ENCODE data around the gene FAM118B.

Gene FAM118B

DNA sequence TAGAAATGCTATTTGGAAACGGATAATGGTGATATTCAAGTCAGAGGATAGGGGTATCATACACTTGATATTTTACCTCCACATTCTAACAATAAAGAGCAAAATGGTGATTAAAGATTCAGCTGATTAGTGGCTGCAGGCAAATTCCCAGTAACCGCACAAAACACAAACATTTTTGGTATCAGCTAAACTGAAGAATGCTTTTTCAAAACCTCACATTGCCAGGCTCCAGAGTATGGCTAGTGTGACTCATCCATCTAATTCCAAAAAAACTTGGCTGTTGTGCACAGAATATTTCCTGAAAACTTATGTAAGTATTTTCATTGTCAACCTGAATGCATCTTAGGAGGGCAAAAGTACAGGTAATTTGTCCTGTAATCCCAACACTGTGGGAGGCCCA, 46.2 kb downstream of the FAM118B start:
- Histone ChIP-seq H3K4me1 (ENCODE audit: insufficient read depth, low read length) (no peaks in the 10 kb centered on the region), H3K36me3 (ENCODE audit: insufficient read depth, low read length) (peaks cover 13% of the 10 kb centered on the region), H3K9ac (ENCODE audit: low read depth, low read length) (no peak overlapping the region), H3K9me3 (ENCODE audit: control insufficient read depth, insufficient read depth, low read length) (no peaks in the 10 kb centered on the region)

DNA sequence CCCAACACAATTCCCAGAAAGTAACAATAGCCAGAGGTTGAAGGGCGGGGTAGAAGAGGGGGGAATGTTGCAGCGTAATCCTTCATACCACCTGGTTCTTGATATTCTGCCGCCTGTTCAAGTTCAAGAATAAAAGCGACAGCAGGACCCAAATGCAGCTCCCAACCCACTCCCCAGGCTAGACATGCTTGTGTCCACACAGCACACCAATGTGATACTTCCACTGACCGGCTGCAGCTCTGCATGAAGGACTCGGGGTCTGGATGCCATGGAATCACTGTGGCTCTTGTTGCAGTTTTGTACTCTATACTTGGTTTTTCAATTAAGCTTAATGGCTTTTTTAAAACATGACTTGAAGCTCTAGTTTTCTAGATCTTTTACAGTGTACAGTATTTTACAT, 50.6 kb downstream of the FAM118B start:
- Histone ChIP-seq H3K36me3 (ENCODE audit: insufficient read depth, low read length) (peaks cover 43% of the 10 kb centered on the region), H3K9me3 (ENCODE audit: control insufficient read depth, insufficient read depth, low read length) (no peaks in the 10 kb centered on the region), H3K4me1 (ENCODE audit: insufficient read depth, low read length) (no peaks in the 10 kb centered on the region), H3K9ac (ENCODE audit: low read depth, low read length) (no peak overlapping the region)

DNA sequence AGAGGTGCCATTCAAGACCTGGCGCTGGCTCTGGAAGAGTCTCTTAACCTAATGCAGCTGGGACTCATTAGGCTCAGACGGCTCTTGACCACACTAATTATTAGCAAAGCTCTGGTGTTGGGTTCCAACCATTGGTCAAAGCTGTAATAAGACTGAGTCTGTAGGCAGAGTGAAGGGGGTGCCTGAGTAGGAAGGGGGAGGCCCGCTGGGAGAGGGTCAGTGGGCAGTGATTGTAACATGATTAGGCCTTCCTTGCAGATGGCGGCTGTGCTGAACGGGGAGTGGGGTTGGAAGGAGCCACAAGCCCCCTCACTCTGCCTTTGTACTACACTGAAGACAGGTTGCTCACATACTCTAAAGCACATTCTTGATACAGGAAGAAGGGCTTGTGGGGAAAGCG, 51.9 kb downstream of the FAM118B start:
- Histone ChIP-seq H3K9me3 (ENCODE audit: control insufficient read depth, insufficient read depth, low read length) (no peaks in the 10 kb centered on the region), H3K9ac (ENCODE audit: low read depth, low read length) (no peak overlapping the region), H3K4me1 (ENCODE audit: insufficient read depth, low read length) (no peaks in the 10 kb centered on the region), H3K36me3 (ENCODE audit: insufficient read depth, low read length) (peaks cover 44% of the 10 kb centered on the region)

DNA sequence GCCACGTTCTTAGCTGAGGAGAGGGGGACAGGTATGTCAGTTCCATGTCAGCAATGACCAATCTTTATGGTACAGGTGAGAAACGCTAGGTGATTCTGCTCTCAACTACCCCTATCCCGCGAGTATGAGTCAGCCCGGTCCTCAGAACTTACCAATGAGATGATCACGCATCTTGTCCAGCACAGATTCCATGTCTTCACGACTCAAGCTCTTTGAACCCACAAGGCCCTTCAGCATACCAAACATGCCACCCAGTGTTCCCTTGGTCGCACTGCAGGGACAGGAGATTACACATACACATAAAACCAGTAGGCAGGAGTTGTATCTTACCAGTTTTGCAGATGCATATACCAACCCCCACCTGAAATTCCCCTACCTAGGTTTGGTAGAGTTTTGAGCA, 54.2 kb downstream of the FAM118B start:
- peaks cover 4% of the 10 kb centered on the region for H3K4me1 ChIP-seq (ENCODE audit: insufficient read depth, low read length)
- no peak overlapping the region for H3K9ac ChIP-seq (ENCODE audit: low read depth, low read length)
- no peaks in the 10 kb centered on the region for H3K9me3 ChIP-seq (ENCODE audit: control insufficient read depth, insufficient read depth, low read length)
- H3K36me3 ChIP-seq (ENCODE audit: insufficient read depth, low read length): peaks cover 40% of the 10 kb centered on the region

DNA sequence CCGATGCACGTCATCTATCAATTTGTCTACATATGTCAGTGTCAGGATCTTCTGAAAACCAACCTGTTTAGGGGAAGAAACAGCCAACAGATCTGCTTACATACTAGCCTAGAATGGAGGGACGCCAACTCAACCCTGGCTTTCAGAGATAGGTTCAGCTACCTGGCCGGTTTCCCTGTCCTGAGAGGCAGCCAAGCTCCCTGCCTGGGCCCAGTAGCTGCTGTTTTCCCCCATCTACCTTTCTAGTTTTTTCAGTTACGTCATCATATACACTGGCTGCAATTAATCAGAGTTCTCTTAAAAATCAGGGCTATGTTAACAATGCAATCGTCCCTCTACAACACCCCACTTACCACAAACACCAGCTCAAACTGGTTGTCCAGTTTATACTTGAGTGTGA, 56.1 kb downstream of the FAM118B start:
- peaks cover 4% of the 10 kb centered on the region for H3K4me1 ChIP-seq (ENCODE audit: insufficient read depth, low read length)
- no peaks in the 10 kb centered on the region for H3K9me3 ChIP-seq (ENCODE audit: control insufficient read depth, insufficient read depth, low read length)
- peak overlapping the region; percentile 72 for H3K9ac ChIP-seq (ENCODE audit: low read depth, low read length)
- H3K36me3 ChIP-seq (ENCODE audit: insufficient read depth, low read length): peaks cover 40% of the 10 kb centered on the region

DNA sequence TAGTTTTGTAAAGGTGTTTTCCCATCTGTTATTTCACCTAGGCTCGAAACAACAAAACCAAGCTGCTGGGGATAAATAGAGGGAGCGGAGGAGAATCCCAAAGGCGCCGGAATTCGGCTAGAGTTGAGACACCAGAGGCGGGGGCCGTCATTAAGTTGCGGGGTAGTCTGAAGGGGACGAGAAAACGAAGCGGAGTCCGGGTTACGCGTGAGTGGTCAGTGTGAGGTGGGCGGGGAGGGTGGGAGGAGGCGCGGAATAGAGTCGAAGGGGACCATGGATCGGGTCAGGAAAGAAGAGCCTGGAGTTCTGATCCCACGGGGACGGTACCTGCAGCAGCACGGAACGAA, 56.8 kb downstream of the FAM118B start:
- no peaks in the 10 kb centered on the region for H3K9me3 ChIP-seq (ENCODE audit: control insufficient read depth, insufficient read depth, low read length)
- H3K4me1 ChIP-seq (ENCODE audit: insufficient read depth, low read length): peaks cover 4% of the 10 kb centered on the region
- peak overlapping the region; percentile 72 for H3K9ac ChIP-seq (ENCODE audit: low read depth, low read length)
- peaks cover 41% of the 10 kb centered on the region for H3K36me3 ChIP-seq (ENCODE audit: insufficient read depth, low read length)

DNA sequence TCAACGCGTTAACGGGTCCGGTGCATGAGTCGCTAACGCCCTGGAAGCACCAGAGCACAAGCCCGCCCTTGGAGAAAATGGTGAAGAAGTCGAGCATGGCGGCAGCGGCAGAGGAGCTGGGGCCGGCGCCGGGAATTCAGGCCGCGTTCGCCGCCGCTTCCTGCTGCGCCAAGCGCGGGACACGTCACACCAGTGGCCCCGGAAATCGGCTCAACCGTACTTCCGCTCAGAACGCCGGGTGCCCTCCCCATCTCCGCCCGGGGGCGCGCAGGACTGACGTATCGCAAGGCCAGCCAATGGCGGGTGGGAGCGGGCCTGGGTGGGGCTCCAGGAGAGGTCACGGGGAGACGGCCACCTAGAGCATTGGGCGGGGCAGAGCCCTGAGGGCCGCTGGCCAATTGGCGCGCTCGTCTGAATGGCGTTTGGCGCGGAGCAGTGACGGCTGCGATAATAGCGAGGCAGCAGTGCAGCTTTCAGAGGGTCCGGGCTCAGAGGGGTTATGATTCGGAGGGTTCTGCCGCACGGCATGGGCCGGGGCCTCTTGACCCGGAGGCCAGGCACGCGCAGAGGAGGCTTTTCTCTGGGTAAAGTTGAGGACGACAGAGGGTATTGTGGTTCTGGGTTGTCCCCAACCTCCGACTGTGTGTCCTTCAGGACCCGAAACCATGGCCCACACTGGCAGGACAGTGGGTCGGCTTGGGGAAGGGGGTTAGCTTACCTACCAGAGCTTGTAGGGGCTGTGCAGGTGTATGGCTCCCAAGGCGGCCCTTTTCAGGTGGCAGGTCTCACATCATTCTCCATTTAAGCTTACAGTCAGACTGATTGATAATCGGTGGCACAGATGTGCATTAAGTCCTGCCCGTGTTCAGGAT, 57.4 kb downstream of the FAM118B start, which contains the start of the genes FOXRED1 and SRPRA:
Gene FOXRED1, plus strand, starts transcription at position 447 of the 872 bp plus-strand sequence. Its CDS starts 53 bp downstream, at position 500.
Gene SRPRA, minus strand, starts transcription at position 188 of the 872 bp plus-strand sequence. Its CDS starts 91 bp downstream, at position 97.
- peak within 1 kb of the TSS; percentile 94 for H3K9ac ChIP-seq (ENCODE audit: low read depth, low read length)
- peaks cover 36% of the 10 kb centered on the region for H3K36me3 ChIP-seq (ENCODE audit: insufficient read depth, low read length)
- peaks cover 4% of the 10 kb centered on the region for H3K4me1 ChIP-seq (ENCODE audit: insufficient read depth, low read length)
- no peaks in the 10 kb centered on the region for H3K9me3 ChIP-seq (ENCODE audit: control insufficient read depth, insufficient read depth, low read length)

DNA sequence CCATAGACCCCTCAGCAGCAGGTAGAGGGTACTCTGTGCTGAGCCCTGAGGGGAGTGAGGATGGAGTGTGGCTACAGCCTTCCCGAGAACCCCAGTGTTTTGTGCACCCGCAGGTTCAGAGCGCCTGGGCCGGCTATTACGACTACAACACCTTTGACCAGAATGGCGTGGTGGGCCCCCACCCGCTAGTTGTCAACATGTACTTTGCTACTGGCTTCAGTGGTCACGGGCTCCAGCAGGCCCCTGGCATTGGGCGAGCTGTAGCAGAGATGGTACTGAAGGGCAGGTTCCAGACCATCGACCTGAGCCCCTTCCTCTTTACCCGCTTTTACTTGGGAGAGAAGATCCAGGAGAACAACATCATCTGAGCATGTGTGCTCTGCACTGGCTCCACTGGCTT, 65.7 kb downstream of the FAM118B start:
- peaks cover 18% of the 10 kb centered on the region for H3K36me3 ChIP-seq (ENCODE audit: insufficient read depth, low read length)
- H3K9me3 ChIP-seq (ENCODE audit: control insufficient read depth, insufficient read depth, low read length): no peaks in the 10 kb centered on the region
- no peak overlapping the region for H3K9ac ChIP-seq (ENCODE audit: low read depth, low read length)
- no peaks in the 10 kb centered on the region for H3K4me1 ChIP-seq (ENCODE audit: insufficient read depth, low read length)

DNA sequence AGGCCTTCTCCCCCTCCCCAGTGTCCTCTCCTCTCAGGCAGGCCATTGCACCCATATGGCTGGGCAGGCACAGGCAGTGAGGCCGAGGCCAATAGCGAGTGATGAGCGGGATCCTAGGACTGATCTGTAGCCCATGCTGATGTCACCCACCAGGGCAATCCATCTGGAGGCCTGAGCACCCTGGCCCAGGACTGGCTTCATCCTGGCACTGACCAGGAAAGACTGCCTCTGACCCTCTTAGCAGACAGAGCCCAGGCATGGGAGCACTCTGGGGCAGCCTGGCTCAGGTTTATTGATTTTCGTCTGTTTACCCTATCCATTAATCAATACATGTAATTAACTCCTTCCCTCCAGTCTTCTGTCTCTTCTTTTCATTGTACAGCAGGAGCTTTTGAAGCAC, 66.2 kb downstream of the FAM118B start:
- no peaks in the 10 kb centered on the region for H3K9me3 ChIP-seq (ENCODE audit: control insufficient read depth, insufficient read depth, low read length)
- peaks cover 14% of the 10 kb centered on the region for H3K36me3 ChIP-seq (ENCODE audit: insufficient read depth, low read length)
- H3K9ac ChIP-seq (ENCODE audit: low read depth, low read length): no peak overlapping the region
- H3K4me1 ChIP-seq (ENCODE audit: insufficient read depth, low read length): no peaks in the 10 kb centered on the region

DNA sequence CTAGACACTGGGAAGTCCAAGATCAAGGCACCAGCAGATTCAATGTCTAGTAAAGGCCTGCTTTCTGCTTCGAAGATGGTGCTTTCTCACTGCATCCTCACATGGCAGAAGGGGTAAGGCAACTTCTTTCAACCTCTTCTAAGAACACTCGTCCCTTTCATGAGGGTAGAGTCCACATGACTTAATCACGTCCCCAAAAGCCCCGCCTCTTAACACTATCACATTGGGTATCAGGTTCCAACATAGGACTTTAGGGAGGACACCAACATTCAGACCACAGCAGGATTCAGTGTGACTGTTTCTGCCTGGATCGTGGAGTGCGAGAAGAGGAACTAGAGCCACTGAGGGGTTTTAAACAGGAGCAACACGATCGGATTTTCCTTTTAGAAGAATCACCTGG, 67.6 kb downstream of the FAM118B start:
- no peaks in the 10 kb centered on the region for H3K4me1 ChIP-seq (ENCODE audit: insufficient read depth, low read length)
- no peak overlapping the region for H3K9ac ChIP-seq (ENCODE audit: low read depth, low read length)
- H3K9me3 ChIP-seq (ENCODE audit: control insufficient read depth, insufficient read depth, low read length): no peaks in the 10 kb centered on the region
- H3K36me3 ChIP-seq (ENCODE audit: insufficient read depth, low read length): peaks cover 13% of the 10 kb centered on the region

DNA sequence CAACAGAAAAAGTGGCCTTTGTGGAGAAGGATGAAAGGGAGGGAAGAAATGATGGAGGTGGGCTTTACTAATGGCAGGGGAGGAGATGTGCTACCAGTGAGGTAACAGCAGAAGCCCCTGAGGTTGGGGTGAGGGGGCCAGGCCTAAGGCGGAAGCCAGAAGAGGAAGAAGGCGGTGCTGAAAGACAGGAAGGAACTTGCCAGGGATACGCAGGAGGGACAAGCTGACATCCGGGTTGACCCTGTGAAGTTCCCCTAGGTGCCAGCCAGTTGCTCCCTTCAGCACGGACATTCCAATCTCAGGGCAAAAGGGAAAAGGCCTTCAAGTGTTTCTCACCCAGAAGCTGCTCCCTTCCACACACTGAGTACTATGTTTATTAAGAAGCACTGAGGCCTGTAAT, 69.0 kb downstream of the FAM118B start:
- no peak overlapping the region for H3K9ac ChIP-seq (ENCODE audit: low read depth, low read length)

DNA sequence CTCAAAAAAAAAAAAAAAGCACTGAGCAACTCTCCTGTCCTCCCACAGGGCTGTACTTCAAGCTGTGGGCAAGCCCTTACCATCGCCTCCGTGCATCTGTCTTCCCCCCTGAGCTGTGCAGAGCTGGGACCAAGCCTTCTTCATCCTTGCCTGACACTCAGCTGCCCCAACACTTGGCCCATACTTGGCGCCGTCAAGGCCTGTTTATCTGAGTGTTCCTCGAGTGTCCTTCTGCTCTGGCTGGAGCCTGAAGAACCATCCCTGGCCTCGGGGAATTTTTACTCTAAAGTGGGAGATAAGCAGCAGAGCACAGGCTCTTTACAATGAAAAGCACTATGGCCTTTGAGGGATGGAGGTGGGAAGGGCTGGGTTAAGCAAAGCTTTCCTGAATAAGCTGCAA, 69.7 kb downstream of the FAM118B start:
- H3K9ac ChIP-seq (ENCODE audit: low read depth, low read length): no peak overlapping the region
- H3K9me3 ChIP-seq (ENCODE audit: control insufficient read depth, insufficient read depth, low read length): no peaks in the 10 kb centered on the region
- no peaks in the 10 kb centered on the region; the same call in none of the 2 replicates for H3K36me3 ChIP-seq (ENCODE audit: insufficient read depth, low read length)
- H3K4me1 ChIP-seq (ENCODE audit: insufficient read depth, low read length): no peaks in the 10 kb centered on the region

More for the DNA sequence above, 69.0 kb downstream of the FAM118B start:
- Histone ChIP-seq H3K9me3 (ENCODE audit: control insufficient read depth, insufficient read depth, low read length) (no peaks in the 10 kb centered on the region), H3K4me1 (ENCODE audit: insufficient read depth, low read length) (no peaks in the 10 kb centered on the region), H3K36me3 (ENCODE audit: insufficient read depth, low read length) (peaks cover under 1% of the 10 kb centered on the region)

DNA sequence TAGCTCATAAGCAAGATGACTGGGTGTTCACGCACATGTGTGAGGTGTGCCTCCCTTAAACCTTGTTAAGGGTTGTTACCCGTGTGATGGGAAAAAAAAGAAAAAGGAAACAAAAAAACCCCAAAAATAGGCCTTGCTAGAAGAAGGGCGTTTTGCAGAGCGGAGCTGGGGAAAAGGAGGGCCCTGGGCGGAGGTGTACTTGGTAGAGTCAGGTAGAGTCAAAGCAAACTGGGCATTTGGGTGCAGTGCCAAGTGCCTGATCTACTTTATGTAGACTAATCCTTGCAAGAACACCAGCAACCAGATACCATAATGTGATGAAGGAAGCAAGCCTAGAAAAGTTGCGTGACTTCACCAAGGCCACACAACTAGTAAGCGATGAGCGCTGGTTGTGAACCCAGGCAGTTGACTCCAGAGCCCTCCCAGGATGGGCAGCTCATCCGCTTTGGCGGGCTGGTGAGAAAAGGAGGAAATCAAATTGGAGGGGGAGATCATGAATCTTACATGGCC, 70.1 kb downstream of the FAM118B start:
- Histone ChIP-seq H3K36me3 (ENCODE audit: insufficient read depth, low read length) (no peaks in the 10 kb centered on the region; the same call in none of the 2 replicates), H3K4me1 (ENCODE audit: insufficient read depth, low read length) (no peaks in the 10 kb centered on the region), H3K9me3 (ENCODE audit: control insufficient read depth, insufficient read depth, low read length) (no peaks in the 10 kb centered on the region), H3K9ac (ENCODE audit: low read depth, low read length) (no peak overlapping the region)

DNA sequence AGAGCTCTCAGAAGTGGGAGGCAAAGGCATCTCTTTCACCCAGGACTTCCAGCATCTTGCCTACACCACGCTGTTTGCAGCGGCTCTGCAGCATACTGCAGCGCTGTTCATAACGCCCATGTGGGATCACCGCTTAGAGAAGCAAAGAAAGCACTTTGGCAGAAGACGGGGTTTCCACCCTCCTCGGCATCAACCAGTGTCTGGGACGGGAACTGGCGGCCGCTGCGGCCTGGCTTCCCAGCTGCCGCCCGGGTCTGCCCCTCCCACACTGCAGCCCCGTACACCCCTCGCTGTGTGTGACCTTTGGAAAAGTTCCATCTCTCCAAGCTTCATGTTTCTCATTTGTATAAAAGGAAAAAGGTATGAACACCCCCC, 70.8 kb downstream of the FAM118B start:
- H3K9ac ChIP-seq (ENCODE audit: low read depth, low read length): peak overlapping the region; percentile 75; the same call in 1 of the 2 replicates
- no peaks in the 10 kb centered on the region for H3K9me3 ChIP-seq (ENCODE audit: control insufficient read depth, insufficient read depth, low read length)
- H3K4me1 ChIP-seq (ENCODE audit: insufficient read depth, low read length): no peaks in the 10 kb centered on the region
- H3K36me3 ChIP-seq (ENCODE audit: insufficient read depth, low read length): no peaks in the 10 kb centered on the region; the same call in 1 of the 2 replicates
